Fibroblast of mammary gland (primary cell): ENCODE measurements around the gene SLC6A11.

ENCODE experiments used
- DNase-seq: peaks from one replicate; pipeline ENCODE4 v3.0.0-alpha.2; 2010; ENCODE audit warnings: low read depth
- H3K4me3 ChIP-seq: 2 replicates; pipeline ENCODE4 v1.5.1; 2011; ENCODE audit warnings: low read depth, mild to moderate bottlenecking, low read length, moderate library complexity; ENCODE audit not compliant: control insufficient read depth
- CTCF ChIP-seq: conservative IDR thresholded peaks from 2 replicates; pipeline ENCODE4 v1.5.1; 2011; ENCODE audit warnings: low read depth, low read length, inconsistent platforms; ENCODE audit not compliant: control insufficient read depth, insufficient read depth

Gene SLC6A11

GRCh38 chr3:10929978-10930665 lies 114.1 kb downstream of the SLC6A11 start:
- DNase-seq: no peak
- H3K4me3 ChIP-seq: no peak overlapping the region
- no peak for TF ChIP-seq CTCF

- no peak for TF ChIP-seq CTCF
- DNase-seq: no peak
Observed at GRCh38 chr3:10930666-10931040, 114.6 kb downstream of the SLC6A11 start.

GRCh38 chr3:10932596-10932995 lies 116.6 kb downstream of the SLC6A11 start:
- no peak for TF ChIP-seq CTCF
- no peak for DNase-seq
- H3K4me3 ChIP-seq: no peak overlapping the region

More at GRCh38 chr3:10930666-10931040, 114.6 kb downstream of the SLC6A11 start:
- no peak overlapping the region for H3K4me3 ChIP-seq

- no peak for TF ChIP-seq CTCF
- no peak for DNase-seq
- H3K4me3 ChIP-seq: no peak overlapping the region
Observed at GRCh38 chr3:10933021-10933420, 117.0 kb downstream of the SLC6A11 start.

- H3K4me3 ChIP-seq: no peak overlapping the region
- TF ChIP-seq CTCF: no peak
- DNase-seq: no peak
Observed at GRCh38 chr3:10933470-10933804, 117.4 kb downstream of the SLC6A11 start.

- DNase-seq: peak; percentile 20
- no peak for TF ChIP-seq CTCF
- no peak overlapping the region for H3K4me3 ChIP-seq
Observed at GRCh38 chr3:10933805-10934481, 117.9 kb downstream of the SLC6A11 start.

- TF ChIP-seq CTCF: no peak
- no peak for DNase-seq
- no peak overlapping the region for H3K4me3 ChIP-seq
Observed at GRCh38 chr3:10935028-10935427, 119.0 kb downstream of the SLC6A11 start.
